ENCODE results near the gene DLEU7. TPM values are rescaled to one million over a fixed set of nuclear protein-coding genes. Genes with fewer than 3 reads are reported as not detected.

Gene DLEU7
- total RNA-seq, 1 donor from 2014 or later, result not detected

GRCh38 chr13:50888362-50888761 is 44.9 kb upstream of the DLEU7 start:
- DNase-seq, result no peak
- Mint-ChIP-seq H3K27me3 (no peaks in the 10 kb centered on the region), H3K9me3 (no peaks in the 10 kb centered on the region), H3K27ac (no peak overlapping the region), H3K4me1 (peaks cover 58% of the 10 kb centered on the region), H3K36me3 (ENCODE audit: low read depth) (no peaks in the 10 kb centered on the region), H3K4me3 (no peak overlapping the region)
- TF ChIP-seq CTCF (IDR thresholded peaks at IDR 0.05), result no peak
- ChIA-PET CTCF (no interaction called here), POLR2A (interaction anchor here (0.6 kb wide), 1 partner anchor 179 kb away, joined by 3 read pairs; no protein-coding TSS in a partner anchor)
- no peak for ATAC-seq (ENCODE audit: low read depth)
- intact Hi-C loops (cut with micrococcal nuclease), result no loop called here

GRCh38 chr13:50887151-50887550 is 43.7 kb upstream of the DLEU7 start:
- Mint-ChIP-seq H3K27ac (no peak overlapping the region), H3K4me3 (no peak overlapping the region), H3K36me3 (ENCODE audit: low read depth) (no peaks in the 10 kb centered on the region), H3K27me3 (no peaks in the 10 kb centered on the region), H3K4me1 (peaks cover 48% of the 10 kb centered on the region), H3K9me3 (peaks cover 2% of the 10 kb centered on the region)
- CTCF ChIA-PET, result no interaction called here
- intact Hi-C loops (cut with micrococcal nuclease), result no loop called here
- DNase-seq (no peak), ATAC-seq (ENCODE audit: low read depth) (no peak)
- POLR2A ChIA-PET, result no interaction called here
- no peak for TF ChIP-seq CTCF (IDR thresholded peaks at IDR 0.05)

GRCh38 chr13:50884265-50884664 is 40.8 kb upstream of the DLEU7 start:
- ChIA-PET CTCF (no interaction called here), POLR2A (no interaction called here)
- DNase-seq, result no peak

GRCh38 chr13:50883728-50884127 is 40.2 kb upstream of the DLEU7 start:
- Mint-ChIP-seq H3K9me3 (peaks cover 2% of the 10 kb centered on the region), H3K4me3 (no peak overlapping the region), H3K4me1 (peaks cover 28% of the 10 kb centered on the region), H3K27me3 (no peaks in the 10 kb centered on the region), H3K36me3 (ENCODE audit: low read depth) (no peaks in the 10 kb centered on the region), H3K27ac (no peak overlapping the region)
- ATAC-seq (ENCODE audit: low read depth), result no peak
- ChIA-PET CTCF (no interaction called here), POLR2A (no interaction called here)
- TF ChIP-seq CTCF (IDR thresholded peaks at IDR 0.05), result no peak
- DNase-seq, result no peak
- intact Hi-C loops (cut with micrococcal nuclease), result no loop called here

More at GRCh38 chr13:50884265-50884664, 40.8 kb upstream of the DLEU7 start:
- Mint-ChIP-seq H3K27me3 (no peaks in the 10 kb centered on the region), H3K4me3 (no peak overlapping the region), H3K9me3 (peaks cover 2% of the 10 kb centered on the region), H3K4me1 (peaks cover 32% of the 10 kb centered on the region), H3K27ac (no peak overlapping the region), H3K36me3 (ENCODE audit: low read depth) (no peaks in the 10 kb centered on the region)
- no peak for ATAC-seq (ENCODE audit: low read depth)
- intact Hi-C loops (cut with micrococcal nuclease), result no loop called here
- TF ChIP-seq CTCF (IDR thresholded peaks at IDR 0.05), result no peak

GRCh38 chr13:50882816-50883435 is 39.4 kb upstream of the DLEU7 start:
- no peak for TF ChIP-seq CTCF (IDR thresholded peaks at IDR 0.05)
- H3K4me1 Mint-ChIP-seq, result peaks cover 23% of the 10 kb centered on the region
- intact Hi-C loops (cut with micrococcal nuclease), result no loop called here
- H3K27ac Mint-ChIP-seq, result no peak overlapping the region
- ATAC-seq (ENCODE audit: low read depth), result no peak
- H3K36me3 Mint-ChIP-seq (ENCODE audit: low read depth), result no peaks in the 10 kb centered on the region
- CTCF ChIA-PET, result no interaction called here
- POLR2A ChIA-PET, result no interaction called here
- no peak overlapping the region for H3K4me3 Mint-ChIP-seq
- H3K27me3 Mint-ChIP-seq, result no peaks in the 10 kb centered on the region
- H3K9me3 Mint-ChIP-seq, result peaks cover 2% of the 10 kb centered on the region
- no peak for DNase-seq
